ENCODE measurements around the gene ZNF277.
"Not testable (repeated sequence)": the region's sequence is repeated elsewhere in the genome, so short reads cannot be mapped to it uniquely, and the experiment has no call there.

The ZNF277 gene

GRCh38 chr7:112372101-112372500, 165.6 kb downstream of the ZNF277 start:
- WGBS: 100% methylated on average over 1 of the region's 1 CpG
- no peaks in the 10 kb centered on the region for H3K36me3 ChIP-seq (ENCODE audit: insufficient read depth, low read length)
- no peak overlapping the region for H3K4me3 ChIP-seq (ENCODE audit: low read length)
- H3K27me3 ChIP-seq (ENCODE audit: insufficient read depth, low read length): no peaks in the 10 kb centered on the region
- no peak overlapping the region for H3K9ac ChIP-seq (ENCODE audit: low read depth, low read length)
- no peaks in the 10 kb centered on the region for H3K4me1 ChIP-seq (ENCODE audit: insufficient read depth, low read length)
- H3K27ac ChIP-seq (ENCODE audit: low read depth, low read length): no peak overlapping the region
- no peaks in the 10 kb centered on the region for H3K9me3 ChIP-seq (ENCODE audit: insufficient read depth, low read depth, low read length)

GRCh38 chr7:112377593-112377992, 171.1 kb downstream of the ZNF277 start:
- 94% methylated on average over 1 of the region's 1 CpG for WGBS
- H3K27me3 ChIP-seq (ENCODE audit: insufficient read depth, low read length): no peaks in the 10 kb centered on the region
- H3K36me3 ChIP-seq (ENCODE audit: insufficient read depth, low read length): no peaks in the 10 kb centered on the region
- H3K9me3 ChIP-seq (ENCODE audit: insufficient read depth, low read depth, low read length): no peaks in the 10 kb centered on the region
- H3K4me3 ChIP-seq (ENCODE audit: low read length): no peak overlapping the region
- no peaks in the 10 kb centered on the region for H3K4me1 ChIP-seq (ENCODE audit: insufficient read depth, low read length)
- H3K9ac ChIP-seq (ENCODE audit: low read depth, low read length): no peak overlapping the region
- no peak overlapping the region for H3K27ac ChIP-seq (ENCODE audit: low read depth, low read length)

GRCh38 chr7:112381311-112382091, 175.0 kb downstream of the ZNF277 start:
- Histone ChIP-seq H3K36me3 (ENCODE audit: insufficient read depth, low read length) (no peaks in the 10 kb centered on the region), H3K9ac (ENCODE audit: low read depth, low read length) (no peak overlapping the region), H3K27ac (ENCODE audit: low read depth, low read length) (no peak overlapping the region), H3K4me1 (ENCODE audit: insufficient read depth, low read length) (no peaks in the 10 kb centered on the region), H3K27me3 (ENCODE audit: insufficient read depth, low read length) (no peaks in the 10 kb centered on the region), H3K4me3 (ENCODE audit: low read length) (no peak overlapping the region), H3K9me3 (ENCODE audit: insufficient read depth, low read depth, low read length) (no peaks in the 10 kb centered on the region)
- WGBS: 94% methylated on average over 5 of the region's 5 CpGs

- Histone ChIP-seq H3K9me3 (ENCODE audit: insufficient read depth, low read depth, low read length) (no peaks in the 10 kb centered on the region), H3K27me3 (ENCODE audit: insufficient read depth, low read length) (no peaks in the 10 kb centered on the region)
- 83% methylated on average over 11 of the region's 11 CpGs for WGBS
Measured at GRCh38 chr7:112383671-112384417, 177.3 kb downstream of the ZNF277 start.

GRCh38 chr7:112385516-112385915, 179.0 kb downstream of the ZNF277 start:
- Histone ChIP-seq H3K27me3 (ENCODE audit: insufficient read depth, low read length) (no peaks in the 10 kb centered on the region), H3K9ac (ENCODE audit: low read depth, low read length) (no peak overlapping the region), H3K36me3 (ENCODE audit: insufficient read depth, low read length) (no peaks in the 10 kb centered on the region), H3K27ac (ENCODE audit: low read depth, low read length) (no peak overlapping the region), H3K4me3 (ENCODE audit: low read length) (no peak overlapping the region), H3K9me3 (ENCODE audit: insufficient read depth, low read depth, low read length) (no peaks in the 10 kb centered on the region), H3K4me1 (ENCODE audit: insufficient read depth, low read length) (no peaks in the 10 kb centered on the region)
- 95% methylated on average over 2 of the region's 3 CpGs for WGBS

More at GRCh38 chr7:112383671-112384417, 177.3 kb downstream of the ZNF277 start:
- no peaks in the 10 kb centered on the region for H3K4me1 ChIP-seq (ENCODE audit: insufficient read depth, low read length)
- H3K4me3 ChIP-seq (ENCODE audit: low read length): no peak overlapping the region
- H3K27ac ChIP-seq (ENCODE audit: low read depth, low read length): no peak overlapping the region
- H3K36me3 ChIP-seq (ENCODE audit: insufficient read depth, low read length): no peaks in the 10 kb centered on the region
- H3K9ac ChIP-seq (ENCODE audit: low read depth, low read length): no peak overlapping the region

GRCh38 chr7:112386619-112387018, 180.1 kb downstream of the ZNF277 start:
- no peak overlapping the region for H3K9ac ChIP-seq (ENCODE audit: low read depth, low read length)
- no peaks in the 10 kb centered on the region for H3K4me1 ChIP-seq (ENCODE audit: insufficient read depth, low read length)
- H3K36me3 ChIP-seq (ENCODE audit: insufficient read depth, low read length): no peaks in the 10 kb centered on the region
- no peak overlapping the region for H3K27ac ChIP-seq (ENCODE audit: low read depth, low read length)
- no peaks in the 10 kb centered on the region for H3K27me3 ChIP-seq (ENCODE audit: insufficient read depth, low read length)
- H3K9me3 ChIP-seq (ENCODE audit: insufficient read depth, low read depth, low read length): no peaks in the 10 kb centered on the region
- H3K4me3 ChIP-seq (ENCODE audit: low read length): no peak overlapping the region
- WGBS: 100% methylated on average over 1 of the region's 1 CpG

- H3K27me3 ChIP-seq (ENCODE audit: insufficient read depth, low read length): no peaks in the 10 kb centered on the region
Measured at GRCh38 chr7:112390167-112390566, 183.7 kb downstream of the ZNF277 start.

GRCh38 chr7:112391079-112391821, 184.8 kb downstream of the ZNF277 start:
- Histone ChIP-seq H3K9ac (ENCODE audit: low read depth, low read length) (peak overlapping the region; percentile 79), H3K27ac (ENCODE audit: low read depth, low read length) (peak overlapping the region; percentile 41; the same call in 1 of the 2 replicates), H3K4me3 (ENCODE audit: low read length) (peak overlapping the region; percentile 68)
- 4% methylated on average over 69 of the region's 69 CpGs for WGBS
- not testable (repeated sequence) for H3K4me1 ChIP-seq (ENCODE audit: insufficient read depth, low read length); H3K36me3 ChIP-seq (ENCODE audit: insufficient read depth, low read length); H3K27me3 ChIP-seq (ENCODE audit: insufficient read depth, low read length); H3K9me3 ChIP-seq (ENCODE audit: insufficient read depth, low read depth, low read length)

More at GRCh38 chr7:112390167-112390566, 183.7 kb downstream of the ZNF277 start:
- no peak overlapping the region for H3K27ac ChIP-seq (ENCODE audit: low read depth, low read length)
- no peak overlapping the region for H3K4me3 ChIP-seq (ENCODE audit: low read length)
- 96% methylated on average over 6 of the region's 6 CpGs for WGBS
- no peak overlapping the region for H3K9ac ChIP-seq (ENCODE audit: low read depth, low read length)
- peaks cover 6% of the 10 kb centered on the region for H3K4me1 ChIP-seq (ENCODE audit: insufficient read depth, low read length)
- H3K9me3 ChIP-seq (ENCODE audit: insufficient read depth, low read depth, low read length): no peaks in the 10 kb centered on the region
- no peaks in the 10 kb centered on the region for H3K36me3 ChIP-seq (ENCODE audit: insufficient read depth, low read length)

GRCh38 chr7:112391841-112392286, 185.4 kb downstream of the ZNF277 start:
- not testable (repeated sequence) for H3K36me3 ChIP-seq (ENCODE audit: insufficient read depth, low read length); H3K4me1 ChIP-seq (ENCODE audit: insufficient read depth, low read length); H3K9me3 ChIP-seq (ENCODE audit: insufficient read depth, low read depth, low read length); H3K27me3 ChIP-seq (ENCODE audit: insufficient read depth, low read length)
- Histone ChIP-seq H3K4me3 (ENCODE audit: low read length) (peak overlapping the region; percentile 68), H3K9ac (ENCODE audit: low read depth, low read length) (peak overlapping the region; percentile 79), H3K27ac (ENCODE audit: low read depth, low read length) (peak overlapping the region; percentile 37; the same call in 1 of the 2 replicates)
- WGBS: under 1% methylated on average over 37 of the region's 37 CpGs
